Transverse colon (tissue), 4 donors: ENCODE results near the gene CNPPD1. TPM values are rescaled to one million over a fixed set of nuclear protein-coding genes. Genes with fewer than 3 reads are reported as not detected.
"Not testable (repeated sequence)": the region's sequence is repeated elsewhere in the genome, so short reads cannot be mapped to it uniquely, and the experiment has no call there.

Source experiments
- DNase-seq: peaks from one replicate; pipeline ENCODE4 v3.0.0-alpha.2; 2019
- H3K27ac ChIP-seq, 4 donors: fragments of 200-600 bp; sonication (generic); 2 replicates each; pipeline ENCODE4 v1.5.1; 2016 to 2018; ENCODE audit warnings: inconsistent platforms in 4 of 4
- H3K27me3 ChIP-seq: fragments of 200-600 bp; sonication (generic); 2 replicates; pipeline ENCODE4 v1.5.1; 2017; ENCODE audit warnings: inconsistent platforms
- H3K36me3 ChIP-seq, 4 donors: fragments of 200-600 bp; sonication (generic); 2 replicates each; pipeline ENCODE4 v1.5.1; 2017 to 2019; ENCODE audit warnings: inconsistent platforms in 4 of 4
- H3K4me1 ChIP-seq, 4 donors: fragments of 200-600 bp; sonication (generic); 2 replicates each; pipeline ENCODE4 v1.5.1; 2017 to 2020; ENCODE audit warnings: inconsistent platforms in 4 of 4
- H3K4me3 ChIP-seq, 4 donors: fragments of 200-600 bp; sonication (generic); 1 replicate in 1 of 4; 2 replicates in 3 of 4; pipeline versions ENCODE4 v1.5.1 to v1.6.1; 2017 to 2019; ENCODE audit warnings: inconsistent platforms in 4 of 4
- H3K9me3 ChIP-seq, 2 donors: fragments of 200-600 bp; sonication (generic); 2 replicates each; pipeline ENCODE4 v1.5.1; 2017 to 2019; ENCODE audit warnings: inconsistent platforms in 2 of 2
- CTCF ChIP-seq, 5 experiments: fragments of 200-600 bp in 3 of 5; fragments of 450-650 bp in 2 of 5; sonication (generic) in 3 of 5; IDR thresholded peaks; 1 replicate in 2 of 5; 2 replicates in 3 of 5; pipeline ENCODE4 v1.5.1; 2016 to 2017; ENCODE audit warnings: antibody characterized with exemption in 5 of 5, inconsistent platforms in 3 of 5, mild to moderate bottlenecking in 2 of 5, moderate library complexity in 1 of 5
- EP300 ChIP-seq: sonication (generic); formaldehyde crosslinking; IDR thresholded peaks from one replicate; pipeline ENCODE4 v1.6.1; 2017; ENCODE audit warnings: antibody characterized with exemption, low read depth
- POLR2A ChIP-seq: fragments of 450-650 bp; IDR thresholded peaks from one replicate; pipeline ENCODE4 v1.6.1; 2016; ENCODE audit warnings: antibody characterized with exemption, mild to moderate bottlenecking, moderate library complexity
- POLR2AphosphoS5 ChIP-seq, 3 donors: sonication (generic); formaldehyde crosslinking; IDR thresholded peaks; one replicate each; pipeline ENCODE4 v1.6.1; 2016; ENCODE audit warnings: antibody characterized with exemption in 3 of 3
- WGBS, 2 donors: methylation state at CpG; one replicate each; pipeline ENCODE4 v1.1.5; 2018; ENCODE audit warnings: low coverage in 1 of 2; 5-methylcytosine and 5-hydroxymethylcytosine counted together
- in situ Hi-C, 4 donors: fragments of 200-750 bp; cut with MboI; loops; one replicate each; pipeline versions ENCODE4 v1.15.0 to v1.15.1; 2017; ENCODE audit warnings: low sequenced_read_pairs in 3 of 4, low pct_ligation_motif_present in 1 of 4, low pct_unique_long_range_greater_than_20kb in 1 of 4
- intact Hi-C: fragments of 100-400 bp; cut with DNase I; formaldehyde crosslinking; loops from one replicate; pipeline ENCODE4 v1.15.1; 2023; ENCODE audit warnings: low total_unique reads
- total RNA-seq, 4 donors: library from RNA; depleted of rRNA; stranded (reverse); fragments of >200 nt; gene quantifications; one replicate each; pipeline ENCODE4 v1.1.0, GENCODE V29; 2016

The CNPPD1 gene
- total RNA-seq, 4 donors from 2014 or later, result 50.4 to 114 (median 106) TPM

GRCh38 chr2:219204425-219205164 is 27.9 kb upstream of the CNPPD1 start:
- Histone ChIP-seq H3K4me1 (peaks cover 7 to 21% (median 20%) of the 10 kb centered on the region in 4 donors), H3K9me3 (no peaks in the 10 kb centered on the region), H3K4me3 (no peak overlapping the region), H3K27ac (no peak overlapping the region), H3K36me3 (no peaks in the 10 kb centered on the region), H3K27me3 (no peaks in the 10 kb centered on the region)
- no peak for TF ChIP-seq POLR2A
- no peak for TF ChIP-seq EP300
- no peak for TF ChIP-seq POLR2AphosphoS5 (IDR thresholded peaks at IDR 0.05)
- no peak for TF ChIP-seq CTCF (IDR thresholded peaks at IDR 0.05)
- 93% methylated on average over 6 to 7 of the region's 7 CpGs for WGBS, 2 donors
- in situ Hi-C loops (loop anchor here in 1 of 4 donors (5.0 kb wide), 1 partner anchor 32 kb away; the partner anchor contains the start of gene SLC23A3), intact Hi-C loops (no loop called here)
- no peak for DNase-seq

GRCh38 chr2:219201331-219201730 is 24.6 kb upstream of the CNPPD1 start:
- H3K27me3 ChIP-seq, H3K27ac ChIP-seq, DNase-seq, H3K4me1 ChIP-seq, H3K4me3 ChIP-seq, in situ Hi-C loops, H3K9me3 ChIP-seq, intact Hi-C loops, H3K36me3 ChIP-seq: not testable (repeated sequence)
- WGBS, 2 donors, result 89% methylated on average over 21 of the region's 21 CpGs; no CpG with 5 or more reads in 1 of the 2 donors

GRCh38 chr2:219200502-219201326 is 24.0 kb upstream of the CNPPD1 start:
- H3K36me3 ChIP-seq, in situ Hi-C loops, H3K4me1 ChIP-seq, DNase-seq, intact Hi-C loops, H3K27me3 ChIP-seq, H3K9me3 ChIP-seq, H3K27ac ChIP-seq, H3K4me3 ChIP-seq: not testable (repeated sequence)
- WGBS, 2 donors, result 69 to 70% methylated on average over 2 to 26 of the region's 26 CpGs

GRCh38 chr2:219199470-219200211 is 22.9 kb upstream of the CNPPD1 start:
- Histone ChIP-seq H3K4me3 (no peak overlapping the region), H3K27ac (no peak overlapping the region), H3K36me3 (no peaks in the 10 kb centered on the region), H3K27me3 (peaks cover 10% of the 10 kb centered on the region), H3K9me3 (no peaks in the 10 kb centered on the region), H3K4me1 (no peaks in the 10 kb centered on the region)
- no peak for DNase-seq
- TF ChIP-seq POLR2A (no peak), CTCF (IDR thresholded peaks at IDR 0.05) (no peak), EP300 (no peak), POLR2AphosphoS5 (IDR thresholded peaks at IDR 0.05) (no peak)
- WGBS, 2 donors, result 80 to 87% methylated on average over 8 to 12 of the region's 12 CpGs
- in situ Hi-C loops, result no loop called here
- intact Hi-C loops, result no loop called here

- H3K4me1 ChIP-seq, result no peaks in the 10 kb centered on the region
- intact Hi-C loops (no loop called here), in situ Hi-C loops (no loop called here)
- no peak for DNase-seq
- H3K9me3 ChIP-seq, result no peaks in the 10 kb centered on the region
- no peak overlapping the region for H3K4me3 ChIP-seq
- H3K27me3 ChIP-seq, result peaks cover 10% of the 10 kb centered on the region
- 79% methylated on average over 5 of the region's 5 CpGs; no CpG with 5 or more reads in 1 of the 2 donors for WGBS, 2 donors
- no peaks in the 10 kb centered on the region for H3K36me3 ChIP-seq
- H3K27ac ChIP-seq, result no peak overlapping the region
- TF ChIP-seq EP300, result no peak
- TF ChIP-seq CTCF (IDR thresholded peaks at IDR 0.05), result no peak
Observed at GRCh38 chr2:219198974-219199373, 22.2 kb upstream of the CNPPD1 start.
